Stimulated activated CD4-positive, alpha-beta T cell treated with anti-CD3 and anti-CD28 coated beads, TNF-alpha, amount 100 ng/mL, for 24 hours (primary cell): ENCODE data around the gene C20orf141.
"Not testable (repeated sequence)": the region's sequence is repeated elsewhere in the genome, so short reads cannot be mapped to it uniquely, and the experiment has no call there.

Experiments used
- DNase-seq, 3 experiments: peaks; one replicate each; pipeline ENCODE4 v3.0.0-alpha.2; 2020; ENCODE audit warnings: low read depth in 3 of 3

Gene C20orf141

DNA sequence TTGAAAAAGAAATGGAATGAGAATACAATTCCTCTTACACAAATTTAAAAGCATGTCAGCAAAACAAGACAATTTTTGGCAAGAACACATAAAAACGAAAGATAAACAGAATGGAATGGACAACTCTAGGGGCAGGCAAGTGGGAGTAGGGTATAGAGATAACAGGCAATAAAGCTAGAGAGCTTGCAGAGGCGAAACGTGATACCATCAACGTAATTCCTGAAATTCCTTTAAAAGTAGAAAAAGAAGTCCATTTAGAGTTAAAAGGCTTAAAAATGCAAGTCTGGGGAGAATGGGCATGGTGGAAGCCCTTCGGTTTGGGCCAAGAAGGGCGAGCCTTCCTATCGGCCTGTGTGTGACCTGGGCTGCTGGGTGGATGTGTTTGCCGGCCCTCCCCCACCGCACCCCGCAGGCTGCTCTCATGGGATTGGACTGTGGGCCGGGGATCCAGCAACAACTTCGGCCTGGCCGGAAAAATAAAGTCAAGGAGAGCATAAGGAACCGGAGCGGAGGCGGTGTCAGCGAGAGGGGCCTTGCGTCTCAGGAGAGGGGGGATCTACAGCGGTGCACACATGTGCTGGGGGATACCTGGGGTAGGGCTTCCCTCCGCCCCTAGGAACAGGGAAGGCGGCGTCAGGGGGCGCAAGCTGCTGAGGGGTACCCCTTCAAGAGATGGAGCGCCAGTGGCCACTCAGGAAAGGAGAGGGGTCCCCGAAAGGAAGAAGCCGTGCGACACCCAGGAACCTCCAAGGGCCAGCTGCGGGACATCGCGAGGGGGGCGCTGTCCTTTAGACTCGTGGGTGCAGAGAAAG, 5.5 kb downstream of the C20orf141 start:
- DNase-seq, result no peak

DNA sequence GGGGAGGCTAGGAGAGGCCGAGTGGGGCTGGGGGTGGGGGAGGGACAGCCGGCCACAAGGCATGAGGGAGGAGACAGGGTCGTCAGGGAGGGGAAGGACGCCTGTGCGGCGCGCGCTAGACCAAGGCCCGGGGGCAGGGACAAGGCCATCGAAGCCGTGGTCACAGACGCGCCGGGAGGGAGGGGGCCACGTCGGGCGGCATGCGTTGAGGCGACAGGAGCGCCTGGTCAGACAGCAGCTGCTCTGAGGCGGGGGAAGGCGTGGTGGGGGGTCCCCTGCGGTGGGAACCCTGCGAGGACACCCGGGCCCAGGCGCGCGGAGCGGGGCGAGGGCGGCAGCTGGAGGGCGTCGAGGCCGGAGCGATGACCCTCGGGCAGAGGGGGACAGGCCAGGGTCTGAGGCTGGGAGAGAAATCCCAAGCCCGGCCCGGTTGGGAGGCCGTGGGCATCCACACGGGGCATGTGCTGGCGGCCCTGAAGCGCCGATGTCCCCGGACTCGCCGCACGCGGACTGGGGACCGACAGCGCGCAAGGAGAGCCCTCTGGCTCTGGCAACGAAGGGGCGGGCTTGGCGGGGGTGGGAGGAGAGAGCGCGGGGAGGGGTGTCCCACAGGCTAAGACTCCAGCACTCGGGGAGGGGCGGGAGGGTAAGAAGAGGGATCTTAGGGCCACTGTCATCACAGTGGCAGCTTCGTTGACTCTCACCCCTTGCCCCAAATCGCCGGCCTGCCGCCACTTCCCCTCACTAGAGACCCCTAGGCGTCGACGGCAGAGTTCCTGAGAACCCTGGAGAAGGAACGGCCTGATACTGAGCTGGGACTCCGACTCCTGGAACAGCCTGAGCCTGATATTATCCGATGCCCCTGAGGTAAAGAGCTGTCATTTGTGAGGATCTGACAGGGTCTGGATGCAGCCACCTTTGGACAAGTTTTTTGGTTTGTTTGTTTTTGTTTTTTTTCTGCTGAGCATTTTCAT, 6.4 kb downstream of the C20orf141 start:
- DNase-seq, result no peak

- no peak for DNase-seq
Observed at GRCh38 chr20:2822073-2822472, 7.3 kb downstream of the C20orf141 start.

DNA sequence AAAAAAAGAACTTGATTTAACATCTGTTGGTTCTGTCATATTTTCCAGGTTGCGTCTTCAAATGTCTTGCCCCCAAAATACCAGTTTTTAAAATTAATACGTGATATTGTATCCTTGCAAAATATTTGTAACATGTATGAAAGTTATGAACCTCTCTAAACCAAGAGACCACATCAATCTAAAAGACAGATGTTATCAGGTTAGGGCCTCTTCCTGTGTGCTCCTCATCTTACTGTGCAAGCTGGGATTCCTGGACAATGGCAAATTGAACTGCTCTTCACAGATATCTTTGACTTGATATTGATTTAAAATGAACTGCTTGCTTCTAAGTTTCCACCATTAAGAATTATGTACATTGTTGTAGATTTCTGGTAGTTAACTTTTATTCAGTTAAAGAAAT, 11.0 kb downstream of the C20orf141 start:
- no peak for DNase-seq

GRCh38 chr20:2826655-2827054, 11.9 kb downstream of the C20orf141 start:
- DNase-seq, result no peak

DNA sequence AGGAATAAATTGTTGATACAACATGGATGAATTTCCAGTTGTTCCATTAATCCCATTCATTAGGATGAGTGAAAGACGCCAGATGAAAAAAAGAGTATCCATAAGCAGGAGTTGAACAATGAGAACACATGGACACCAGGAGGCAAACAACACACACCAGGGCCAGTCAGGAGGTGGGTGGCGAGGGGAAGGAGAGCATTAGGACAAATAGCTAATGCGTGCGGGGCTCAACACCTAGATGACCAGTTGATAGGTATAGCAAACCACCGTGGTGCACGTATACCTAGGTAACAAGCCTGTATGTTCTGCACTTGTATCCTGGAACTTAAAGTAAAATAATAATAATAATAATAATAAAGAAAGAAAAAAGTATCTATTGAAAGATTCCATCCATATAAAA, 14.6 kb downstream of the C20orf141 start:
- no peak for DNase-seq

- DNase-seq, result not testable (repeated sequence)
Observed at GRCh38 chr20:2831206-2831605, 16.4 kb downstream of the C20orf141 start.

DNA sequence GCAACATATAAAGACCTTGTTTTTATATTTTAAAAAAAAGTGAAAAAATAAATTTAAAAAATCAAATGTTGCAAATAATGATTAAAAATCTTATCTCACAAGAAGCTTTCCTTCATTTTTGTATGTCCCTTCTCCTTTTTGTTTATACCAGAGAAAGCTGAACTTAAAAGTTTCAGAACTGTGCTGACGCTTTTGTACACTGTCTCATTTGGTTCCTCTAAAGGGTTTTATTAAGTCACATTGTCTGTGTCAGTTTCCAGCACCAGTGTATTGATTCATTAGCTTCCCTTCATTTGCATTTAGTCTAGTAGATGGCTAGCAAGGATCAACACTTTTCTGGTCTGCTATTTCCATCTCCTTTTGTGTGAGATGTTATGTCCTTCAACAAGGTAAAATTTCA, 19.0 kb downstream of the C20orf141 start:
- DNase-seq, result no peak

GRCh38 chr20:2834401-2835110, 19.8 kb downstream of the C20orf141 start:
- DNase-seq, result no peak

- DNase-seq, result no peak
Observed at GRCh38 chr20:2835331-2835796, 20.6 kb downstream of the C20orf141 start.

DNA sequence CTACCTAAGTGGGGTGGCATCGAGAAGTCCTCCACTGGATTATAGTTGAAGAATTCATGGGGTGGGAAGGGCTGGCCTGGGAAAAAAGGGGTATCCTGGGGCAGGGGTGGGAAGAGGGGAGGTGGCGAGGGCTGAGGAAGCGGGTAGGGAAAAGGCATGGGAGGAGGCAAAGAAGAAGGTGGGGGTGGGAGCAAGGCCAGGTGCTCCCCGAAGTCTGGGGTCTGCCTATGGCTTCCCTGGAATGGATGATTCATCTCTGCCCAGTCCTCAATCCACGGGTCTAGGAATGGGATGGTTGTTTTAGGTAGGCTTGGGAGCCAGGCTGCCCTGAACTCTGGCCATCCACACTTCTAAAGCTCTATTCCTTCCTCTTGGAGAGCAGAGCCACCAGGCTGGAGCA, 21.2 kb downstream of the C20orf141 start:
- DNase-seq, result no peak

DNA sequence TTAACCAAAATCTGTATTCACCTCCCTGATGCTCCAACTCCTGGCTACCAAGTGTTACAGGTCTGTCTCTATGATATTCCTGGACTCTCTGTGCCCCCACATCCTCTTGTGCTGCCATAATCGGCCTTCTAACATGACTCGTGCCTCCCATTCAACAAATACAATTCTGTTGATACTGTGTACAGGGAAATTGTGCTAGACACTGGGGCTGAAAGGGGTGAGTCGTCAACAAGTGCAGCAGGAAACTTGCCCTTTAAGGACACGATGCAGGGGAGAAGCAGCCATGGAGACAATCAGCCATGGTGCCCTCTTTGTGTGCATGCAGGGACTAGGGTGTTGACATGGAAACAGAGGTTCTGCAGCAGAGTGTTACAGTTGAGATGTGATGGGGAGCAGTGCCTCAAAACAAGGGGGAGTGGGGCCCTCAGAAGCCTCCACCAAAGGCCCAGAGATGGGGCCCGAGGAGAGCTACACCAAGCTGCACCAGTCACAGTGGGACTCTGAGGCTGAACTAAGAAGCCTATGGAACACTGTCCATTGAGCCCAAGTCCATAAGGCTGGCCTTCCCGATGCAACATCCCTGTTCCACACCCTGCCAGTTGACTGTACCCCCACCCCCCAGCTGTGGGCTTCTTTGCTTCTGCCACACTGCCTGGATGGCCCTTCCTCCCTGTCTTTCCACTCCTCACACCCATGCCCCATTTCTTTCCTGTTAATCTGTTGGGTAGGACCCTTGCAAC, 22.6 kb downstream of the C20orf141 start:
- DNase-seq, result no peak

DNA sequence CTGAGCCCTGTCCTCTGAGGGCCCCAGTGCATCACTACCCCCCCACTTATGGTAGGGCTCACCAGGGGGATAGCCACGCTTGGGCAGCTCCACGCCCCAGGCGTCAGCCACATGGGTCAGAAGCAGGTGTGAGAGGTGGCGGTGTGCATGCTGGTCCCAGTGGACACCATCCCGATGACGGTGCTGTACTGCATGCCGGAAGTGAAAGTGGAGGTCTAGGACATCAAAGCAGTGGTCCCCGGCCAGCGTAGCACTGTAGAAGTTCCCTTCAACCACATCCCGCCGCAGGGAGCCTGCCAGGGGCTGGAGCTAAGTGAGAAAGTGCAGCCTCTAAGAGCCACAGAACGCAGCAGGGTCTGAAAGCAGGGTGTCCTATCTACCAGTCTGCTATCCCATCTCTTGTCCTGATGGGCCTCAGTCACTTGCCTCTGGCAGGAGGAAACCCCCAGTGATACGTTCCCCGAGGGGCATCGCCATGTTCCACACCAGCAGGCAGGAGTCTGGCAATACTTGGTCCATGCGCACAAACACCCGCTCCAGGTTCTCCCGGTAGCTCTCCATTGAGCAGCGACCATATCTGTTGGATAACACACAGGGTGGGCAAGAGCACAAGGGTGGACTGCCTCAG, 23.5 kb downstream of the C20orf141 start:
- no peak for DNase-seq

- DNase-seq, result no peak
Observed at GRCh38 chr20:2838847-2839671, 24.3 kb downstream of the C20orf141 start.

DNA sequence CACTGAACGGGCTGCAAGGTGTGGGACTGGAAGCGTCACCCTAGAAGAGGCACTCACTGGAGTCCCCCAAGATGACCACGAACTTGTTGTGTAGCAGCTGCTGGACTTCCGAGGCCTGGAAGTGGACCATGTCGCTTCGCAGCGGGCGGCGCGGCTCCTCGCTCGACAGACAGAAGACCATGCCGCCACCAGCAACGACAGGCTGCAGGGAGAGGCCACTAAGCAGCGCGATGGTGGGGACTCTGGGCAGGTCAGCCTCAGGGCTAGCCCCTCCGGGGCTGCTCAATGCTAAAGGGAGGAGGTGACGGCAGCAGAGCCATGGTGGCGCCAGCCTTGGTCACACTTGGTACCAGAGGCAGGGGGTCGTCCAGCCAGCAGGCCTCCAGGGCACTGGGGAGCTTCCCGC, 24.9 kb downstream of the C20orf141 start:
- no peak for DNase-seq

DNA sequence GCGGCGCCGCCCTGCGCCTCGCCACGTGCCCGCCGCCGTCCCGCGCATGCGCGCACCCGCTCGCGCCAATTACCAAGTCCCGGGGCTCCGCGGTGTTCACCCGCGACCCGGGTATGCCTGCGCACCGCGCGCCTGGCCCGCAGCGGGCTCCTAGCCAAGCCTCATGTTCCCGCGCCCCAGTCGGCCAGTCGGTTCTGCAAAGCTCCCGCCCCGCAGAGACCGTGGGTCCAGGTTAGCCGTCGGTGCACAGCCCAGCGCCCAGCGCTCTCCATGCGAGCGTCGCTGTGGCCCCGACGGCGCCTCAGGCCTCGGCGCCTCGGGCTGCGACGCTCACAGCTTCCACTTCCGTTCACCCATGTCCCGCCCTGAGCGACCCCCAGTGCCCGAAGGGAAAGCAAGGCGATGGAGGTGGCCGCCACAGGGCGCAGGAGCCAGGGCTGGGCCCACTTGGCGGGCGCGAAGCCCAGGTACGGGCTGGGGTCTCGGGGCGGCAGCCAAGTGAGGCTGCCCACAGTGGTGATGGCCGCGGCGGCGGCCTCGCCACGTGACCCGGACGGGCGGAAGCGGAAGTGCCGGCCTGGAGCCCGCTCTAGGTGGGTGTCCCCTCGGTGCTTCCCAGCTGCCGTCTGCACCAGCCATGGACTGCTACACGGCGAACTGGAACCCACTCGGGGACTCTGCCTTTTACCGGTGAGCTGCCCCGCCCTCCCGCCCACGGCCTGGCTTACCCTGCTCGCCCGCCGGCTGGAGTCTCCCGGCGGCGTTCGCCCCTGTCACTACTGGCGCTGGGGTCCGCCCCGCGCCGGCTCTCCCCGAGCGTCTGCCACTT, 25.6 kb downstream of the C20orf141 start, which contains the start of the genes PCED1A and VPS16:
Gene PCED1A, minus strand, starts transcription at position 518 of the 829 bp plus-strand sequence. CDS start 743 bp downstream, outside the sequence.
Gene VPS16, plus strand, starts transcription at position 608 of the 829 bp plus-strand sequence. Its CDS starts 30 bp downstream, at position 638.
- peak; percentile 80 to 88 (median 81) for DNase-seq

DNA sequence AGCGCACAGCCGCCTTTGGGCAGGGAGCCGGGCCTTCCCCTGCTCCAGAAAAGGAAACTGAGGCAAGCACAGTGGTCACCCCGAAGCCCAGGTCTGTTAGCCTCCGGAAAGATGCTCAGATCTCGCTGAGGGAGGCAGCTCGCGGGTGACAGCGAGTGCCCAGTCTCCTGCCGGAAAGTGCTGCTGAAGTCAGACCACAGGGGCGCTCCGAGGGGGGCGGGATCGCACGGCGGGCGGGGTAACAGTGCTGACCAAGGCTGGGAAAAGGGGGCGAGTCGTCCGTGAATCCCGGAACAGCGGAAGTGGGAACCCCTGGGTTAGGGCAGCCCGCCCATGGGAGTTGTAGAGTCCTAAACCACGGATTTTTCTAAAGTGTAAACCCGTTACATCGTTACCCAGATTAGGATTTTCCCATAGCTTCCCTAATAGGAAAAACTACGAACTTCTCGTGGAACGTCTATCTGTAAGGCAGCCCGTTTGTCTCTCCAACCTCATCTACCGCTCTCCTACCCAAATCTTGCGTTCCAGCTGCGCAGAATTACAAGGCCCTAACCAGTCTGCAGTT, 26.3 kb downstream of the C20orf141 start:
- peak in 2 of 3 experiments; percentile 10 to 44 for DNase-seq

DNA sequence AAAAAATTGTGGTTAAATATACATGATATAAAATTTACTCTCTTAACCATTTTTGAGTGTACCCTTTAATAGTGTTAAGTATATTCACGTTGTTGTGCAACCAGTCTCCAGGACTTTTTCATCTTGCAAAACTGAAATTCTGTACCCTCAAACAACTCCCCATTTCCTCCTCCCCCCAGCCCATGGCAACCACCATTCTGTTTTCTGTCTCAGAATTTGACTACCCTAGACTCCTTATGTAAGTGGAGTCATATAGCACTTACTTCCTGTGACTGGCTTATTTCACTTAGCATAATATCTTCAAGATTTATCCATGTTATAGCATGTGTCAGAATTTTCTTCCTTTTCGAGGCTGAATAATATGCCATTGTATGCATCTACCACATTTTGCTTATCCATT, 30.8 kb downstream of the C20orf141 start:
- DNase-seq, result no peak
